Breast epithelium (tissue), 3 donors: ENCODE results near the gene TRAPPC3.

ENCODE experiments used
- POLR2AphosphoS5 ChIP-seq, 3 donors: sonication (generic); formaldehyde crosslinking; IDR thresholded peaks; one replicate each; pipeline ENCODE4 v1.6.1; 2017; ENCODE audit warnings: antibody characterized with exemption in 3 of 3
- TF ChIP-seq, protein P1 (sequence below), 3 donors: fragments of 450-650 bp; IDR thresholded peaks; one replicate each; pipeline ENCODE4 v1.5.1; 2016 to 2017; ENCODE audit warnings: antibody characterized with exemption in 3 of 3, mild to moderate bottlenecking in 3 of 3, moderate library complexity in 3 of 3

DNA sequence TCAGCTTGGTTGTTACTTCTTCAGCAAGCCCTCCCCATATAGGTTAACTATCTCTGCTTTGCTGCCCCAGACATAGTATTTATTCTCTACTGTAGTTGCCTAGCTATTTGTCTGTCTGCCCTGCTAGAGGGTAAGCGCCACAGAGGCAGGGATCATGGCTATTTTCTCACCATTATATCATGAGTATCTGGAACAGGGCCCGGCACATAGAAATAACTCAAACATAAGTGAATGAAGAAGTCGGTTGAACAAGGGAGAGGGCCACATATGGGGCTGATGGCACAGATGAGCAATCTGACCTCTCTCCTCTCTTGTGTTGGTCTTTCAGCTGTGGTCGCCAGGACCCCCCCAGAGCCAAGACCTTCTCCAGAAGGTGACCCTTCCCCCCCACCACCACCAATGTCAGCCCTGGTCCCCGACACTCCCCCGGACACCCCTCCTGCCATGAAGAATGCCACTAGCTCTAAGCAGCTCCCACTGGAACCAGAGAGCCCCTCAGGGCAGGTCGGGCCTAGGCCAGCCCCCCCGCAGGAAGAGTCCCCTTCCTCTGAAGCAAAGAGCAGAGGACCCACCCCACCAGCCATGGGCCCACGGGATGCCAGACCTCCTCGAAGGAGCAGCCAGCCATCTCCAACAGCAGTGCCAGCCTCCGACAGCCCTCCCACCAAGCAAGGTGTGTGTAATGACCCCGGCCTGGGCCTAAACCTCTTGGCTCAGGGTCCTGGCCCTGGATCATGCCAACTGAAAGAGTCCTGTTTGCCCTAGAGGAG, 21.5 kb upstream of the TRAPPC3 start:
- TF ChIP-seq, protein P1, sequence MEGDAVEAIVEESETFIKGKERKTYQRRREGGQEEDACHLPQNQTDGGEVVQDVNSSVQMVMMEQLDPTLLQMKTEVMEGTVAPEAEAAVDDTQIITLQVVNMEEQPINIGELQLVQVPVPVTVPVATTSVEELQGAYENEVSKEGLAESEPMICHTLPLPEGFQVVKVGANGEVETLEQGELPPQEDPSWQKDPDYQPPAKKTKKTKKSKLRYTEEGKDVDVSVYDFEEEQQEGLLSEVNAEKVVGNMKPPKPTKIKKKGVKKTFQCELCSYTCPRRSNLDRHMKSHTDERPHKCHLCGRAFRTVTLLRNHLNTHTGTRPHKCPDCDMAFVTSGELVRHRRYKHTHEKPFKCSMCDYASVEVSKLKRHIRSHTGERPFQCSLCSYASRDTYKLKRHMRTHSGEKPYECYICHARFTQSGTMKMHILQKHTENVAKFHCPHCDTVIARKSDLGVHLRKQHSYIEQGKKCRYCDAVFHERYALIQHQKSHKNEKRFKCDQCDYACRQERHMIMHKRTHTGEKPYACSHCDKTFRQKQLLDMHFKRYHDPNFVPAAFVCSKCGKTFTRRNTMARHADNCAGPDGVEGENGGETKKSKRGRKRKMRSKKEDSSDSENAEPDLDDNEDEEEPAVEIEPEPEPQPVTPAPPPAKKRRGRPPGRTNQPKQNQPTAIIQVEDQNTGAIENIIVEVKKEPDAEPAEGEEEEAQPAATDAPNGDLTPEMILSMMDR (IDR thresholded peaks at IDR 0.05): no peak
- no peak for TF ChIP-seq POLR2AphosphoS5 (IDR thresholded peaks at IDR 0.05)
